NCI-H2227 (cell line): ENCODE data around the gene APP.

Experiments
- DNase-seq: peaks from one replicate; lab custom pipeline; 2025; ENCODE audit not compliant: unreplicated experiment; lab: John Stamatoyannopoulos, UW

APP gene

GRCh38 chr21:26127918-26128317 lies 42.7 kb downstream of the APP start:
- no peak for DNase-seq

GRCh38 chr21:26127073-26127814 lies 43.3 kb downstream of the APP start:
- DNase-seq = no peak

GRCh38 chr21:26126168-26126553 lies 44.4 kb downstream of the APP start:
- DNase-seq = no peak

- DNase-seq = no peak
Measured at GRCh38 chr21:26125433-26126167, 45.0 kb downstream of the APP start.

- DNase-seq = no peak
Measured at GRCh38 chr21:26124896-26125295, 45.7 kb downstream of the APP start.

GRCh38 chr21:26124421-26124833 lies 46.1 kb downstream of the APP start:
- no peak for DNase-seq

GRCh38 chr21:26123012-26123411 lies 47.6 kb downstream of the APP start:
- DNase-seq = no peak

GRCh38 chr21:26120828-26121227 lies 49.7 kb downstream of the APP start:
- no peak for DNase-seq

GRCh38 chr21:26119906-26120305 lies 50.7 kb downstream of the APP start:
- no peak for DNase-seq

GRCh38 chr21:26118938-26119540 lies 51.5 kb downstream of the APP start:
- no peak for DNase-seq

GRCh38 chr21:26117972-26118367 lies 52.6 kb downstream of the APP start:
- DNase-seq = no peak

- DNase-seq = no peak
Measured at GRCh38 chr21:26117324-26117971, 53.1 kb downstream of the APP start.

GRCh38 chr21:26116456-26117011 lies 54.0 kb downstream of the APP start:
- no peak for DNase-seq

- no peak for DNase-seq
Measured at GRCh38 chr21:26115899-26116298, 54.7 kb downstream of the APP start.

GRCh38 chr21:26115305-26115704 lies 55.3 kb downstream of the APP start:
- peak; percentile 46 for DNase-seq

GRCh38 chr21:26112975-26113374 lies 57.6 kb downstream of the APP start:
- no peak for DNase-seq

GRCh38 chr21:26112127-26112742 lies 58.3 kb downstream of the APP start:
- no peak for DNase-seq

GRCh38 chr21:26110715-26111114 lies 59.9 kb downstream of the APP start:
- no peak for DNase-seq

- no peak for DNase-seq
Measured at GRCh38 chr21:26107429-26107828, 63.1 kb downstream of the APP start.

GRCh38 chr21:26106562-26106961 lies 64.0 kb downstream of the APP start:
- no peak for DNase-seq

- no peak for DNase-seq
Measured at GRCh38 chr21:26105819-26106218, 64.8 kb downstream of the APP start.
